GM12878 (cell line): ENCODE measurements around the gene HOOK1. TPM values are rescaled to one million over a fixed set of nuclear protein-coding genes. Genes with fewer than 3 reads are reported as not detected.

Experiments used
- ATAC-seq: fragments of 200-7000 bp; cut with Tn5 transposase; 3 replicates; pipeline ENCODE4 v1.9.1; 2020; ENCODE audit warnings: mild to moderate bottlenecking, moderate library complexity
- BruUV-seq: library from RNA; stranded (reverse); fragments of 400-500 nt; replicated peaks from 2 replicates; lab custom pipeline; 2021; lab: Mats Ljungman, UMichigan
- CTCF ChIA-PET: fragments of 300-600 bp; sonication (Branson Sonifier 250); formaldehyde crosslinking; extraction: SDS; loops from one replicate; lab custom pipeline; 2021; ENCODE audit warnings: inconsistent platforms; lab: Yijun Ruan, JAX
- POLR2A ChIA-PET: fragments of 350-600 bp; formaldehyde crosslinking; extraction: SDS; loops from one replicate; lab custom pipeline; 2021; ENCODE audit warnings: inconsistent platforms; lab: Charles Lee
- RAD21 ChIA-PET: fragments of 300-600 bp; sonication (Branson Sonifier 250); formaldehyde crosslinking; loops from one replicate; lab custom pipeline; 2023; ENCODE audit warnings: antibody characterized with exemption; ENCODE audit not compliant: unreplicated experiment; lab: Charles Lee
- SMC1A ChIA-PET: fragments of 300-600 bp; sonication (Branson Sonifier 250); formaldehyde crosslinking; loops from one replicate; lab custom pipeline; 2023; ENCODE audit not compliant: unreplicated experiment, uncharacterized antibody; lab: Charles Lee
- DNase-seq: peaks from one replicate; pipeline ENCODE4 v3.0.0-alpha.2; 2011; ENCODE audit warnings: low read depth, low spot score
- FAIRE-seq: peaks from 3 replicates; lab custom pipeline; 2011; peaks lifted over from hg19 to GRCh38; lab: Jason Lieb, UNC
- H2AFZ ChIP-seq: 2 replicates; pipeline ENCODE4 v1.6.0; 2011; ENCODE audit warnings: low read depth, low read length, control low read depth; ENCODE audit not compliant: control insufficient read depth
- H3K27ac ChIP-seq: 2 replicates; pipeline ENCODE4 v1.5.1; 2011; ENCODE audit warnings: control low read depth; ENCODE audit not compliant: control insufficient read depth, insufficient read depth
- H3K27me3 ChIP-seq, 2 experiments: replicated peaks in 1 of 2; 2 replicates each; pipeline versions ENCODE4 v1.6.0 to v1.6.1; 2011; ENCODE audit warnings: low read length in 1 of 2; ENCODE audit not compliant: control insufficient read depth in 2 of 2, insufficient read depth in 2 of 2
- H3K36me3 ChIP-seq, 2 experiments: 2 replicates each; pipeline ENCODE4 v1.5.1; 2011; ENCODE audit warnings: low read length in 1 of 2; ENCODE audit not compliant: control insufficient read depth in 2 of 2, insufficient read depth in 2 of 2
- H3K4me1 ChIP-seq: 2 replicates; pipeline ENCODE4 v1.6.1; 2011; ENCODE audit warnings: mild to moderate bottlenecking, low read length, moderate library complexity, mixed read lengths; ENCODE audit not compliant: control insufficient read depth, insufficient read depth
- H3K4me2 ChIP-seq: 2 replicates; pipeline ENCODE4 v1.6.0; 2011; ENCODE audit warnings: control low read depth; ENCODE audit not compliant: control insufficient read depth, insufficient read depth
- H3K4me3 ChIP-seq: fragments of 200-600 bp; sonication (generic); 2 replicates; pipeline ENCODE4 v1.5.1; 2016
- H3K79me2 ChIP-seq: 2 replicates; pipeline ENCODE4 v1.6.0; 2011; ENCODE audit warnings: low read length; ENCODE audit not compliant: control insufficient read depth, insufficient read depth
- H3K9ac ChIP-seq: 2 replicates; pipeline ENCODE4 v1.8.0; 2011; ENCODE audit warnings: low read length, control low read depth, mixed read lengths; ENCODE audit not compliant: control insufficient read depth, insufficient read depth
- H3K9me3 ChIP-seq: replicated peaks from 3 replicates; pipeline ENCODE4 v1.5.1; 2011; ENCODE audit warnings: mild to moderate bottlenecking, low read length; ENCODE audit not compliant: control insufficient read depth, insufficient read depth
- H4K20me1 ChIP-seq: 2 replicates; pipeline ENCODE4 v1.6.0; 2011; ENCODE audit not compliant: control insufficient read depth, insufficient read depth
- CHD4 ChIP-seq: fragments of 200-600 bp; sonication (generic); IDR thresholded peaks from 2 replicates; pipeline ENCODE4 v1.6.1; 2016; ENCODE audit warnings: mild to moderate bottlenecking
- TCF7 ChIP-seq: IDR thresholded peaks from 2 replicates; pipeline ENCODE4 v1.6.1; 2014; ENCODE audit warnings: antibody characterized with exemption, borderline replicate concordance
- WGBS: methylation state at CpG from one replicate; pipeline ENCODE4 v1.1.6; 2016; ENCODE audit warnings: low lambda C conversion rate; ENCODE audit not compliant: insufficient replicate concordance, insufficient coverage; ENCODE audit errors: missing lambda C conversion rate; 5-methylcytosine and 5-hydroxymethylcytosine counted together
- in situ Hi-C: fragments of 300-500 bp; cut with MboI; formaldehyde crosslinking; loops from 9 replicates; pipeline ENCODE4 v1.14.3; 2018; ENCODE audit warnings: mixed read lengths
- intact Hi-C: fragments of 100-400 bp; cut with micrococcal nuclease; formaldehyde crosslinking; loops from one replicate; pipeline ENCODE4 v1.14.2; 2022; ENCODE audit not compliant: unreplicated experiment
- polyA plus RNA-seq, 11 experiments: library from polyadenylated mRNA; depleted of rRNA in 4 of 11; unstranded in 6 of 11; stranded (reverse) in 5 of 11; fragments of >200 nt; fragmentation: Nextera tagmentation in 4 of 11; fragmentation: Illumina TruSeq in 1 of 11; extraction: Ambion mirVana in 4 of 11; extraction: Trizol in 1 of 11; gene quantifications; 1 replicate in 1 of 11; 2 replicates in 10 of 11; pipeline versions ENCODE4 v1.2.1 to v1.2.3, GENCODE V29; 2011 to 2016; ENCODE audit warnings: inconsistent platforms in 2 of 11, missing spikeins in 2 of 11, low read depth in 1 of 11
- total RNA-seq, 4 experiments: library from RNA; depleted of rRNA in 3 of 4; stranded (reverse); fragments of >200 nt in 3 of 4; fragmentation: Illumina TruSeq in 1 of 4; extraction: Trizol in 1 of 4; gene quantifications; 2 replicates each; pipeline versions ENCODE4 v1.2.1 to v1.2.3, GENCODE V29; 2013 to 2021
- TF ChIP-seq, protein P1 (sequence below): fragments of 450-650 bp; IDR thresholded peaks from 2 replicates; pipeline ENCODE4 v1.6.1; 2017; ENCODE audit warnings: mild to moderate bottlenecking, moderate library complexity
- TF ChIP-seq, protein P2 (sequence below): fragments of 450-650 bp; IDR thresholded peaks from 2 replicates; pipeline ENCODE4 v1.6.1; 2016; ENCODE audit warnings: mild to moderate bottlenecking, moderate library complexity, borderline replicate concordance

Gene HOOK1
- total and polyA plus RNA-seq, 10 of the 15 experiments (the other 5 are each of a cell fraction or from before 2014, with no cell fraction given), result 1.4 to 15.4 (median 3.7) TPM

DNA sequence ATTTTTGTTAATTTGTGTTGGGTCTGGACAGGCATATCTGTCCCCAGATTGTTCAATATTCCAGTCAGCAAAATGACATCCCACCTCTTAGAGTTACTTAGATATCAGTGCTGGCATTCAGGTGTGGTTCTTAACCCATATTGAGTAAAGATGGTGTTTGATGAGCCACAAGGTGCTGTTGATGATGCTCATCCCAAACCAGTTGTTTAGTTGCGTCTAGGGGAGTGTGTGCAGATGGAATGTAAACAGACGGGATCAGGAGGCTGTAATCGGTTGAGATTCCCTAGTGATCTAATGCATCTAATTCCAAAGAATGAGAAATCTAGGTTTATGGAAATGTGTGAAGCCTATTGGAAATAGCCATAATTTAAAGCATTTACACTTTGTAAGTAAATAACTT is 1.1 kb downstream of the HOOK1 start:
- no peak overlapping the region for H3K9ac ChIP-seq
- no peaks in the 10 kb centered on the region for H3K4me1 ChIP-seq
- FAIRE-seq (no peak), DNase-seq (no peak), ATAC-seq (no peak)
- no peaks in the 10 kb centered on the region for H3K79me2 ChIP-seq
- ChIA-PET RAD21 (interaction anchor here (0.6 kb wide), 1 partner anchor 1155 kb away, joined by 3 read pairs; no protein-coding TSS in a partner anchor), POLR2A (no interaction called here), CTCF (no interaction called here), SMC1A (interaction anchor here (0.9 to 1.0 kb wide), 2 partner anchors 31 to 44 kb away, joined by 3 read pairs; no protein-coding TSS in a partner anchor)
- H3K9me3 ChIP-seq, result no peaks in the 10 kb centered on the region
- no peak overlapping the region for H2AFZ ChIP-seq
- intact Hi-C loops, result no loop called here
- TF ChIP-seq, protein P1, sequence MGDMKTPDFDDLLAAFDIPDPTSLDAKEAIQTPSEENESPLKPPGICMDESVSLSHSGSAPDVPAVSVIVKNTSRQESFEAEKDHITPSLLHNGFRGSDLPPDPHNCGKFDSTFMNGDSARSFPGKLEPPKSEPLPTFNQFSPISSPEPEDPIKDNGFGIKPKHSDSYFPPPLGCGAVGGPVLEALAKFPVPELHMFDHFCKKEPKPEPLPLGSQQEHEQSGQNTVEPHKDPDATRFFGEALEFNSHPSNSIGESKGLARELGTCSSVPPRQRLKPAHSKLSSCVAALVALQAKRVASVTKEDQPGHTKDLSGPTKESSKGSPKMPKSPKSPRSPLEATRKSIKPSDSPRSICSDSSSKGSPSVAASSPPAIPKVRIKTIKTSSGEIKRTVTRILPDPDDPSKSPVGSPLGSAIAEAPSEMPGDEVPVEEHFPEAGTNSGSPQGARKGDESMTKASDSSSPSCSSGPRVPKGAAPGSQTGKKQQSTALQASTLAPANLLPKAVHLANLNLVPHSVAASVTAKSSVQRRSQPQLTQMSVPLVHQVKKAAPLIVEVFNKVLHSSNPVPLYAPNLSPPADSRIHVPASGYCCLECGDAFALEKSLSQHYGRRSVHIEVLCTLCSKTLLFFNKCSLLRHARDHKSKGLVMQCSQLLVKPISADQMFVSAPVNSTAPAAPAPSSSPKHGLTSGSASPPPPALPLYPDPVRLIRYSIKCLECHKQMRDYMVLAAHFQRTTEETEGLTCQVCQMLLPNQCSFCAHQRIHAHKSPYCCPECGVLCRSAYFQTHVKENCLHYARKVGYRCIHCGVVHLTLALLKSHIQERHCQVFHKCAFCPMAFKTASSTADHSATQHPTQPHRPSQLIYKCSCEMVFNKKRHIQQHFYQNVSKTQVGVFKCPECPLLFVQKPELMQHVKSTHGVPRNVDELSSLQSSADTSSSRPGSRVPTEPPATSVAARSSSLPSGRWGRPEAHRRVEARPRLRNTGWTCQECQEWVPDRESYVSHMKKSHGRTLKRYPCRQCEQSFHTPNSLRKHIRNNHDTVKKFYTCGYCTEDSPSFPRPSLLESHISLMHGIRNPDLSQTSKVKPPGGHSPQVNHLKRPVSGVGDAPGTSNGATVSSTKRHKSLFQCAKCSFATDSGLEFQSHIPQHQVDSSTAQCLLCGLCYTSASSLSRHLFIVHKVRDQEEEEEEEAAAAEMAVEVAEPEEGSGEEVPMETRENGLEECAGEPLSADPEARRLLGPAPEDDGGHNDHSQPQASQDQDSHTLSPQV, result no peak
- TF ChIP-seq, protein P2, sequence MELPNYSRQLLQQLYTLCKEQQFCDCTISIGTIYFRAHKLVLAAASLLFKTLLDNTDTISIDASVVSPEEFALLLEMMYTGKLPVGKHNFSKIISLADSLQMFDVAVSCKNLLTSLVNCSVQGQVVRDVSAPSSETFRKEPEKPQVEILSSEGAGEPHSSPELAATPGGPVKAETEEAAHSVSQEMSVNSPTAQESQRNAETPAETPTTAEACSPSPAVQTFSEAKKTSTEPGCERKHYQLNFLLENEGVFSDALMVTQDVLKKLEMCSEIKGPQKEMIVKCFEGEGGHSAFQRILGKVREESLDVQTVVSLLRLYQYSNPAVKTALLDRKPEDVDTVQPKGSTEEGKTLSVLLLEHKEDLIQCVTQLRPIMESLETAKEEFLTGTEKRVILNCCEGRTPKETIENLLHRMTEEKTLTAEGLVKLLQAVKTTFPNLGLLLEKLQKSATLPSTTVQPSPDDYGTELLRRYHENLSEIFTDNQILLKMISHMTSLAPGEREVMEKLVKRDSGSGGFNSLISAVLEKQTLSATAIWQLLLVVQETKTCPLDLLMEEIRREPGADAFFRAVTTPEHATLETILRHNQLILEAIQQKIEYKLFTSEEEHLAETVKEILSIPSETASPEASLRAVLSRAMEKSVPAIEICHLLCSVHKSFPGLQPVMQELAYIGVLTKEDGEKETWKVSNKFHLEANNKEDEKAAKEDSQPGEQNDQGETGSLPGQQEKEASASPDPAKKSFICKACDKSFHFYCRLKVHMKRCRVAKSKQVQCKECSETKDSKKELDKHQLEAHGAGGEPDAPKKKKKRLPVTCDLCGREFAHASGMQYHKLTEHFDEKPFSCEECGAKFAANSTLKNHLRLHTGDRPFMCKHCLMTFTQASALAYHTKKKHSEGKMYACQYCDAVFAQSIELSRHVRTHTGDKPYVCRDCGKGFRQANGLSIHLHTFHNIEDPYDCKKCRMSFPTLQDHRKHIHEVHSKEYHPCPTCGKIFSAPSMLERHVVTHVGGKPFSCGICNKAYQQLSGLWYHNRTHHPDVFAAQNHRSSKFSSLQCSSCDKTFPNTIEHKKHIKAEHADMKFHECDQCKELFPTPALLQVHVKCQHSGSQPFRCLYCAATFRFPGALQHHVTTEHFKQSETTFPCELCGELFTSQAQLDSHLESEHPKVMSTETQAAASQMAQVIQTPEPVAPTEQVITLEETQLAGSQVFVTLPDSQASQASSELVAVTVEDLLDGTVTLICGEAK, result no peak
- no peak for TF ChIP-seq CHD4
- TF ChIP-seq TCF7, result no peak
- H4K20me1 ChIP-seq, result no peaks in the 10 kb centered on the region
- no peaks in the 10 kb centered on the region for H3K27me3 ChIP-seq
- BruUV-seq, result no TSS peak
- 0 out of 2 replicates have a peak overlapping the region, but pooled peaks have one; percentile 67 for H3K4me3 ChIP-seq
- 76% methylated on average over 3 of the region's 3 CpGs for WGBS
- in situ Hi-C loops, result no loop called here
- no peak overlapping the region for H3K27ac ChIP-seq
- no peaks in the 10 kb centered on the region for H3K36me3 ChIP-seq
- peak overlapping the region; percentile 44; the same call in 1 of the 2 replicates for H3K4me2 ChIP-seq
